Measurements from ENCODE around the gene ETFA. TPM values are rescaled to one million over a fixed set of nuclear protein-coding genes. Genes with fewer than 3 reads are reported as not detected.

Gene ETFA
- total and polyA plus RNA-seq, 9 of the 15 experiments (the other 6 are each of a cell fraction or from before 2014, with no cell fraction given), result 130 to 543 (median 232) TPM

- no TSS peak for BruUV-seq (replicated peaks)
- TF ChIP-seq SNRNP70 (optimal IDR thresholded peaks at IDR 0.05; ENCODE audit: low read depth, low read length), result no peak
- peak; percentile 40; the same call in 1 of the 2 replicates for TF ChIP-seq POLR2G (IDR thresholded peaks at IDR 0.05; ENCODE audit: low read depth, low read length)
- no peak for TF ChIP-seq MITF (IDR thresholded peaks at IDR 0.05)
- no peaks in the 10 kb centered on the region; the same call in 1 of the 2 replicates for H3K9me3 ChIP-seq (replicated peaks; ENCODE audit: control insufficient read depth, insufficient read depth, low read depth, low read length)
- no peak for ATAC-seq
- DNase-seq (ENCODE audit: extremely low read depth in 1 of 4, low spot score in 3 of 4), result no peak
- ChIA-PET POLR2A (interaction anchor here (0.5 to 1.2 kb wide), 2 partner anchors 12 to 133 kb away, joined by 3 to 4 read pairs; no protein-coding TSS in a partner anchor), CTCF (ENCODE audit: low intra/inter-chr PET ratio) (no interaction called here)
- no peaks in the 10 kb centered on the region for H3K9me1 ChIP-seq (ENCODE audit: control insufficient read depth, insufficient read depth, low read length)
- no peak overlapping the region for H3K9ac ChIP-seq (ENCODE audit: insufficient read depth in 1 of 2, low read depth in 2 of 2, low read length in 2 of 2)
- FAIRE-seq, result no peak
- intact Hi-C loops (cut with micrococcal nuclease), result no loop called here
- H3K27me3 ChIP-seq (ENCODE audit: control insufficient read depth in 2 of 2, insufficient read depth in 2 of 2, low read length in 2 of 2), result no peaks in the 10 kb centered on the region
- H2AFZ ChIP-seq (ENCODE audit: low read depth, low read length), result no peak overlapping the region
- in situ Hi-C loops (cut with MboI), result no loop called here
- H3K36me3 ChIP-seq (ENCODE audit: control insufficient read depth, insufficient read depth, low read length), result peaks cover 51% of the 10 kb centered on the region
- no peak overlapping the region for H3K27ac ChIP-seq (ENCODE audit: extremely low read depth, low read depth, low read length)
- H4K20me1 ChIP-seq (replicated peaks; ENCODE audit: control insufficient read depth, insufficient read depth, low read length), result 0 out of 2 replicates have a peak, but pooled peaks cover 6% of the 10 kb centered on the region
- H3K4me1 ChIP-seq (replicated peaks in 1 of 2; ENCODE audit: control insufficient read depth in 2 of 2, insufficient read depth in 2 of 2, low read length in 2 of 2), result peaks cover 0 to 43% of the 10 kb centered on the region in 2 experiments; a peak in 3 of 5 replicates
- H3K4me2 ChIP-seq (ENCODE audit: insufficient read depth, low read length), result no peak overlapping the region
- WGBS (ENCODE audit: insufficient coverage, low coverage, missing lambda C conversion rate), result 98% methylated on average over 12 of the region's 42 CpGs
- H3K4me3 ChIP-seq, result no peak overlapping the region
- peaks cover 42% of the 10 kb centered on the region for H3K79me2 ChIP-seq (ENCODE audit: control insufficient read depth, insufficient read depth, low read length)
Observed at GRCh38 chr15:76341366-76342057, 30.2 kb upstream of the ETFA start.
